ENCODE results near the gene GATA2. TPM values are rescaled to one million over a fixed set of nuclear protein-coding genes. Genes with fewer than 3 reads are reported as not detected.

GATA2 gene
- total RNA-seq, 1 experiment from 2014 or later, result 74.6 TPM

DNA sequence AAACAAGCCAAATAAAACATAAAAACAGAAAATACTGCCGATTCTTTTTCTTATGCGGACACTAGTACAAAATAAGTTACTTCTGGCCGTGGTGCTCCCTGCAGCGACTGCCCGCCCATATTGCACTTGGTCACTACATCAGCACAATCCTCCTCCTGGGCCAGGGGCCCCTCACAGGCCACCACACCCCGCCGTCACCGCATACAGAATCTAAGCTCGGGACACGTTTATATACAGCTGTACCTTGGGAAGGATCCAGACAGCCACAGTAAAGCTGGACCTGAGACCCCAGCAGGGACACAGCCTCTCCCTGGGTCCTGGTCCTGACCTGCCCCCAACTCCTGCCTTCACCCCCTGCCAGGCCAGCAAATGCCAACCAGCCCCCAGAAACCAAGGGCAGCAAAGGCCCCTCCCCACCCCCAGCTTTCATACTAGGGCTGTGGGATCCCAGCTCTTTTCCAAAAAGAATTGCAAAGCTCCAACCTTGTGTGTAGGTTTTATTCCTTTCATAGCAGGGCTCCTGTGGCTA lies 13.4 kb downstream of the GATA2 start:
- TF ChIP-seq TCF7L2 (IDR thresholded peaks at IDR 0.05; ENCODE audit: low read depth, low read length) (no peak), POLR2AphosphoS5 (IDR thresholded peaks at IDR 0.05; ENCODE audit: low read depth, low read length) (no peak), SIN3A (IDR thresholded peaks at IDR 0.05; ENCODE audit: borderline replicate concordance, insufficient read depth, low read depth, low read length) (no peak)
- TF ChIP-seq, protein P1, sequence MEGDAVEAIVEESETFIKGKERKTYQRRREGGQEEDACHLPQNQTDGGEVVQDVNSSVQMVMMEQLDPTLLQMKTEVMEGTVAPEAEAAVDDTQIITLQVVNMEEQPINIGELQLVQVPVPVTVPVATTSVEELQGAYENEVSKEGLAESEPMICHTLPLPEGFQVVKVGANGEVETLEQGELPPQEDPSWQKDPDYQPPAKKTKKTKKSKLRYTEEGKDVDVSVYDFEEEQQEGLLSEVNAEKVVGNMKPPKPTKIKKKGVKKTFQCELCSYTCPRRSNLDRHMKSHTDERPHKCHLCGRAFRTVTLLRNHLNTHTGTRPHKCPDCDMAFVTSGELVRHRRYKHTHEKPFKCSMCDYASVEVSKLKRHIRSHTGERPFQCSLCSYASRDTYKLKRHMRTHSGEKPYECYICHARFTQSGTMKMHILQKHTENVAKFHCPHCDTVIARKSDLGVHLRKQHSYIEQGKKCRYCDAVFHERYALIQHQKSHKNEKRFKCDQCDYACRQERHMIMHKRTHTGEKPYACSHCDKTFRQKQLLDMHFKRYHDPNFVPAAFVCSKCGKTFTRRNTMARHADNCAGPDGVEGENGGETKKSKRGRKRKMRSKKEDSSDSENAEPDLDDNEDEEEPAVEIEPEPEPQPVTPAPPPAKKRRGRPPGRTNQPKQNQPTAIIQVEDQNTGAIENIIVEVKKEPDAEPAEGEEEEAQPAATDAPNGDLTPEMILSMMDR (IDR thresholded peaks at IDR 0.05), result no peak
- TF ChIP-seq, protein P2, sequence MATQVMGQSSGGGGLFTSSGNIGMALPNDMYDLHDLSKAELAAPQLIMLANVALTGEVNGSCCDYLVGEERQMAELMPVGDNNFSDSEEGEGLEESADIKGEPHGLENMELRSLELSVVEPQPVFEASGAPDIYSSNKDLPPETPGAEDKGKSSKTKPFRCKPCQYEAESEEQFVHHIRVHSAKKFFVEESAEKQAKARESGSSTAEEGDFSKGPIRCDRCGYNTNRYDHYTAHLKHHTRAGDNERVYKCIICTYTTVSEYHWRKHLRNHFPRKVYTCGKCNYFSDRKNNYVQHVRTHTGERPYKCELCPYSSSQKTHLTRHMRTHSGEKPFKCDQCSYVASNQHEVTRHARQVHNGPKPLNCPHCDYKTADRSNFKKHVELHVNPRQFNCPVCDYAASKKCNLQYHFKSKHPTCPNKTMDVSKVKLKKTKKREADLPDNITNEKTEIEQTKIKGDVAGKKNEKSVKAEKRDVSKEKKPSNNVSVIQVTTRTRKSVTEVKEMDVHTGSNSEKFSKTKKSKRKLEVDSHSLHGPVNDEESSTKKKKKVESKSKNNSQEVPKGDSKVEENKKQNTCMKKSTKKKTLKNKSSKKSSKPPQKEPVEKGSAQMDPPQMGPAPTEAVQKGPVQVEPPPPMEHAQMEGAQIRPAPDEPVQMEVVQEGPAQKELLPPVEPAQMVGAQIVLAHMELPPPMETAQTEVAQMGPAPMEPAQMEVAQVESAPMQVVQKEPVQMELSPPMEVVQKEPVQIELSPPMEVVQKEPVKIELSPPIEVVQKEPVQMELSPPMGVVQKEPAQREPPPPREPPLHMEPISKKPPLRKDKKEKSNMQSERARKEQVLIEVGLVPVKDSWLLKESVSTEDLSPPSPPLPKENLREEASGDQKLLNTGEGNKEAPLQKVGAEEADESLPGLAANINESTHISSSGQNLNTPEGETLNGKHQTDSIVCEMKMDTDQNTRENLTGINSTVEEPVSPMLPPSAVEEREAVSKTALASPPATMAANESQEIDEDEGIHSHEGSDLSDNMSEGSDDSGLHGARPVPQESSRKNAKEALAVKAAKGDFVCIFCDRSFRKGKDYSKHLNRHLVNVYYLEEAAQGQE (IDR thresholded peaks at IDR 0.05; ENCODE audit: insufficient read depth in 1 of 2, low read depth in 2 of 2, low read length in 1 of 2), result no peak
- peaks cover 6% of the 10 kb centered on the region for H3K36me3 ChIP-seq (ENCODE audit: control insufficient read depth, insufficient read depth, low read length)
- H3K27me3 ChIP-seq (ENCODE audit: control insufficient read depth, insufficient read depth, low read length), result no peaks in the 10 kb centered on the region
- H3K27ac ChIP-seq (ENCODE audit: low read length), result no peak overlapping the region
- in situ Hi-C loops (cut with HindIII; ENCODE audit: low pct_unique_long_range_greater_than_20kb, low sequenced_read_pairs) (no loop called here), intact Hi-C loops (cut with micrococcal nuclease; ENCODE audit: unreplicated experiment) (no loop called here)
- peaks cover 24% of the 10 kb centered on the region for H3K4me1 ChIP-seq (ENCODE audit: control insufficient read depth, insufficient read depth, low read length)
- TSS peak; percentile 73 for BruUV-seq (replicated peaks)
- ATAC-seq, result no peak
- DNase-seq (ENCODE audit: low read depth, low spot score), result no peak
- ChIA-PET CTCF (no interaction called here), POLR2A (no interaction called here)
- no peak overlapping the region for H3K4me3 ChIP-seq (ENCODE audit: low read depth in 2 of 2, low read length in 2 of 2)
- no peaks in the 10 kb centered on the region for H3K9me3 ChIP-seq (ENCODE audit: control insufficient read depth, insufficient read depth, low read depth, low read length)

DNA sequence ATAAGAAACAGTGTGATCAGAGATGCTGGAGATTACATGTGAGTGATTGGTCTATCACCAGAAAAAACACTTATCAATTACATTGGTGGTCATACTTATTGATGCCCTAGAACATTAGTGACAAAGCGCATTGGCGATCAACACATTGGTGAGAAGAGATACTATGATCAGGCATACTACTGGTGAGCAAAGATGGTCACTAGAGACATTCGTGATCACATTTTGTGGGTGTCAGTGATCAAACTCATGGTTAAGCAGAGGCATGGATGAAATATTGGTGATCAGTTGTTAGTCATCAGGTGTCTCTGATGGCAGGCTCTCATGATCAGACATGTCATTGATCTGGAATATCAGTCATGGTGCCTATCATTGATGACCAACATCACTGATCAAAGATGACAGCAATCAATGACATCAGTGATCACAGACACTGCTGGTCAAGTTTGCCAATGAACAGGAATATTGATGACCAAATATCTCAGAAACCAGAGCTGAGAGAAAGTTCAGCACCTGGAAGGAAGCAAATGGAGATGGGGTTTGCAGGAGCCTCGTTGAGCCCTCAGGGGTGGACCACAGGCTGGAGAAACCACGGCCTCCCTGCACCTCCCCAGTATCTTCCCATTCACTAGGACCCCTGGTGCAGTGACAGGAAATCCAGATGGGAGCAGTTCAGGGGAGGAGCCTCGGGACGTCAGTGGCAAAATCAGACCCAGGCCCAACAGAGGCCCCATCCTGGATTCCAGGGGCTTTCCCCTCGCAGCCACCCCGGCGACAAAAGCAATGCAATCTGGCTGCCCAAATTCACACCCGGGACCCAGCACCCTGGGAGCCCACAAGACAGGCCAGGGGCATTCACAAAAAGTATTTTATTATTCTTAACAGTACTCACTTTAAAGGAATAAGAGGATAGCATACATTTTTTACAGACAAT lies 14.2 kb downstream of the GATA2 start:
- POLR2A ChIA-PET, result no interaction called here
- no peak for DNase-seq (ENCODE audit: low read depth, low spot score)
- Histone ChIP-seq H3K4me3 (ENCODE audit: low read depth in 2 of 2, low read length in 2 of 2) (no peak overlapping the region), H3K4me1 (ENCODE audit: control insufficient read depth, insufficient read depth, low read length) (peaks cover 16% of the 10 kb centered on the region), H3K27me3 (ENCODE audit: control insufficient read depth, insufficient read depth, low read length) (no peaks in the 10 kb centered on the region), H3K27ac (ENCODE audit: low read length) (no peak overlapping the region), H3K36me3 (ENCODE audit: control insufficient read depth, insufficient read depth, low read length) (peaks cover 6% of the 10 kb centered on the region), H3K9me3 (ENCODE audit: control insufficient read depth, insufficient read depth, low read depth, low read length) (no peaks in the 10 kb centered on the region)
- TF ChIP-seq, protein P1 (IDR thresholded peaks at IDR 0.05), result no peak
- 0 out of 2 replicates have a peak, but pooled peaks have one; percentile 28 for TF ChIP-seq POLR2AphosphoS5 (IDR thresholded peaks at IDR 0.05; ENCODE audit: low read depth, low read length)
- TF ChIP-seq SIN3A (IDR thresholded peaks at IDR 0.05; ENCODE audit: borderline replicate concordance, insufficient read depth, low read depth, low read length), result no peak
- no peak for TF ChIP-seq TCF7L2 (IDR thresholded peaks at IDR 0.05; ENCODE audit: low read depth, low read length)
- TF ChIP-seq, protein P2 (IDR thresholded peaks at IDR 0.05; ENCODE audit: insufficient read depth in 1 of 2, low read depth in 2 of 2, low read length in 1 of 2), result no peak
- CTCF ChIA-PET, result no interaction called here
- BruUV-seq (replicated peaks), result no TSS peak
- intact Hi-C loops (cut with micrococcal nuclease; ENCODE audit: unreplicated experiment) (no loop called here), in situ Hi-C loops (cut with HindIII; ENCODE audit: low pct_unique_long_range_greater_than_20kb, low sequenced_read_pairs) (no loop called here)
- ATAC-seq, result no peak

All from Panc1 (cell line).